Endothelial cell (in vitro differentiated cells): ENCODE measurements around the gene CCL4. TPM values are rescaled to one million over a fixed set of nuclear protein-coding genes. Genes with fewer than 3 reads are reported as not detected.
"Not testable (repeated sequence)": the region's sequence is repeated elsewhere in the genome, so short reads cannot be mapped to it uniquely, and the experiment has no call there.

Experiments used
- DNase-seq: peaks from one replicate; pipeline ENCODE4 v3.0.0; 2021; ENCODE audit warnings: low spot score
- H3K27ac Mint-ChIP-seq: one replicate; pipeline ENCODE4 v1.8.0; 2021; ENCODE audit warnings: mixed read lengths, inconsistent platforms; ENCODE audit not compliant: unreplicated experiment
- H3K27me3 Mint-ChIP-seq: one replicate; pipeline ENCODE4 v1.8.0; 2021; ENCODE audit warnings: mild to moderate bottlenecking, moderate library complexity, mixed read lengths, inconsistent platforms; ENCODE audit not compliant: unreplicated experiment
- H3K36me3 Mint-ChIP-seq: one replicate; pipeline ENCODE4 v1.8.0; 2021; ENCODE audit warnings: mild to moderate bottlenecking, low read depth, mixed read lengths, inconsistent platforms; ENCODE audit not compliant: unreplicated experiment
- H3K4me1 Mint-ChIP-seq: one replicate; pipeline ENCODE4 v1.8.0; 2021; ENCODE audit warnings: mild to moderate bottlenecking, mixed read lengths, inconsistent platforms; ENCODE audit not compliant: unreplicated experiment
- H3K4me3 Mint-ChIP-seq: one replicate; pipeline ENCODE4 v1.8.0; 2021; ENCODE audit warnings: mild to moderate bottlenecking, mixed read lengths, inconsistent platforms; ENCODE audit not compliant: unreplicated experiment
- H3K9me3 Mint-ChIP-seq: one replicate; pipeline ENCODE4 v1.8.0; 2021; ENCODE audit warnings: mixed read lengths, inconsistent platforms; ENCODE audit not compliant: unreplicated experiment
- CTCF ChIP-seq: fragments of 200-600 bp; sonication (generic); IDR thresholded peaks from one replicate; pipeline ENCODE4 v1.5.0; 2021; ENCODE audit warnings: antibody characterized with exemption; ENCODE audit not compliant: unreplicated experiment
- total RNA-seq: library from RNA; stranded (reverse); fragmentation: NEBNext Ultra II Directional; extraction: Animal tissue kit (Norgen Biotek cat#: 25700); gene quantifications from one replicate; pipeline ENCODE4 v1.2.1, GENCODE V29; 2021; ENCODE audit not compliant: unreplicated experiment

CCL4 gene
- total RNA-seq, 1 donor from 2014 or later = not detected

- Mint-ChIP-seq H3K27ac (no peak overlapping the region), H3K4me1 (no peaks in the 10 kb centered on the region), H3K4me3 (no peak overlapping the region), H3K27me3 (peaks cover 5% of the 10 kb centered on the region), H3K36me3 (no peaks in the 10 kb centered on the region), H3K9me3 (no peaks in the 10 kb centered on the region)
- no peak for DNase-seq
- no peak for TF ChIP-seq CTCF
Observed at GRCh38 chr17:36070427-36070826, 33.2 kb upstream of the CCL4 start.

GRCh38 chr17:36071751-36072150 lies 31.9 kb upstream of the CCL4 start:
- H3K9me3 Mint-ChIP-seq = no peaks in the 10 kb centered on the region
- no peaks in the 10 kb centered on the region for H3K36me3 Mint-ChIP-seq
- no peak for DNase-seq
- no peak overlapping the region for H3K27ac Mint-ChIP-seq
- no peak overlapping the region for H3K4me3 Mint-ChIP-seq
- no peaks in the 10 kb centered on the region for H3K4me1 Mint-ChIP-seq
- no peak for TF ChIP-seq CTCF
- H3K27me3 Mint-ChIP-seq = peaks cover 2% of the 10 kb centered on the region

- H3K4me3 Mint-ChIP-seq = no peak overlapping the region
- H3K27ac Mint-ChIP-seq = no peak overlapping the region
- H3K4me1 Mint-ChIP-seq = no peaks in the 10 kb centered on the region
- no peaks in the 10 kb centered on the region for H3K36me3 Mint-ChIP-seq
- peaks cover 2% of the 10 kb centered on the region for H3K27me3 Mint-ChIP-seq
- TF ChIP-seq CTCF = peak; percentile 88
- DNase-seq = peak; percentile 79
- H3K9me3 Mint-ChIP-seq = no peaks in the 10 kb centered on the region
Observed at GRCh38 chr17:36072431-36073121, 31.1 kb upstream of the CCL4 start.

GRCh38 chr17:36074365-36074764 lies 29.3 kb upstream of the CCL4 start:
- no peaks in the 10 kb centered on the region for H3K9me3 Mint-ChIP-seq
- no peak for TF ChIP-seq CTCF

GRCh38 chr17:36081681-36082471 lies 21.8 kb upstream of the CCL4 start:
- H3K27me3 Mint-ChIP-seq, H3K4me1 Mint-ChIP-seq, H3K4me3 Mint-ChIP-seq, DNase-seq, H3K9me3 Mint-ChIP-seq, H3K36me3 Mint-ChIP-seq, H3K27ac Mint-ChIP-seq: not testable (repeated sequence)

More at GRCh38 chr17:36074365-36074764, 29.3 kb upstream of the CCL4 start:
- Mint-ChIP-seq H3K27ac (no peak overlapping the region), H3K27me3 (peaks cover 2% of the 10 kb centered on the region), H3K36me3 (no peaks in the 10 kb centered on the region), H3K4me3 (no peak overlapping the region), H3K4me1 (no peaks in the 10 kb centered on the region)
- DNase-seq = no peak

- H3K27me3 Mint-ChIP-seq, H3K4me3 Mint-ChIP-seq, H3K4me1 Mint-ChIP-seq, DNase-seq, H3K9me3 Mint-ChIP-seq, H3K27ac Mint-ChIP-seq, H3K36me3 Mint-ChIP-seq: not testable (repeated sequence)
Observed at GRCh38 chr17:36082482-36083120, 21.0 kb upstream of the CCL4 start.

GRCh38 chr17:36083691-36084090 lies 19.9 kb upstream of the CCL4 start:
- not testable (repeated sequence) for H3K4me3 Mint-ChIP-seq, DNase-seq, H3K4me1 Mint-ChIP-seq, H3K27me3 Mint-ChIP-seq, H3K9me3 Mint-ChIP-seq, H3K36me3 Mint-ChIP-seq
- H3K27ac Mint-ChIP-seq = peak overlapping the region; percentile 33
